K562 (cell line): ENCODE measurements around the gene TULP3. TPM values are rescaled to one million over a fixed set of nuclear protein-coding genes. Genes with fewer than 3 reads are reported as not detected.

ENCODE experiments used
- ATAC-seq: fragments of 200-7000 bp; cut with Tn5 transposase; 3 replicates; pipeline ENCODE4 v1.9.1; 2020; ENCODE audit warnings: moderate library complexity
- BruUV-seq: library from RNA; stranded (reverse); fragments of 400-500 nt; replicated peaks from 2 replicates; lab custom pipeline; 2021; lab: Mats Ljungman, UMichigan
- CTCF ChIA-PET: fragments of 300-600 bp; formaldehyde crosslinking; extraction: SDS; loops from one replicate; lab custom pipeline; 2021; ENCODE audit warnings: low intra/inter-chr PET ratio; lab: Yijun Ruan, JAX
- POLR2A ChIA-PET: fragments of 300-600, 350-650 bp; sonication (Branson Sonifier 250); formaldehyde crosslinking; extraction: SDS; loops from one replicate; lab custom pipeline; 2021; ENCODE audit warnings: antibody characterized with exemption, inconsistent platforms; lab: Yijun Ruan, JAX
- DNase-seq, 4 experiments: peaks; one replicate each; pipeline versions ENCODE4 v3.0.0 to v3.0.0-alpha.2; 2011 to 2018; ENCODE audit warnings: low spot score in 3 of 4, mixed read lengths in 3 of 4; ENCODE audit errors: extremely low read depth in 1 of 4
- FAIRE-seq: peaks from 2 replicates; lab custom pipeline; 2011; peaks lifted over from hg19 to GRCh38; lab: Jason Lieb, UNC
- H2AFZ ChIP-seq: 2 replicates; pipeline ENCODE4 v1.6.0; 2011; ENCODE audit warnings: low read depth, low read length, control low read depth, inconsistent platforms
- H3K27ac ChIP-seq: fragments of 200-600 bp; 3 replicates; pipeline ENCODE4 v1.8.0; 2011; ENCODE audit warnings: low read depth, mild to moderate bottlenecking, control low read depth, inconsistent platforms, low read length, moderate library complexity, mixed read lengths; ENCODE audit errors: extremely low read depth
- H3K27me3 ChIP-seq, 2 experiments: fragments of 300-600 bp in 1 of 2; 2 replicates in 1 of 2; 3 replicates in 1 of 2; pipeline versions ENCODE4 v1.6.0 to v1.8.0; 2011; ENCODE audit warnings: inconsistent platforms in 2 of 2, low read length in 2 of 2, mild to moderate bottlenecking in 1 of 2, mixed read lengths in 1 of 2, moderate library complexity in 1 of 2; ENCODE audit not compliant: control insufficient read depth in 2 of 2, insufficient read depth in 2 of 2
- H3K36me3 ChIP-seq: fragments of 300-600 bp; 3 replicates; pipeline ENCODE4 v1.8.0; 2011; ENCODE audit warnings: mild to moderate bottlenecking, low read length, inconsistent platforms; ENCODE audit not compliant: control insufficient read depth, insufficient read depth
- H3K4me1 ChIP-seq, 2 experiments: fragments of 200-600 bp in 1 of 2; replicated peaks in 1 of 2; 2 replicates in 1 of 2; 3 replicates in 1 of 2; pipeline versions ENCODE4 v1.5.1 to v1.8.0; 2011; ENCODE audit warnings: inconsistent platforms in 2 of 2, low read length in 2 of 2, mild to moderate bottlenecking in 1 of 2, mixed read lengths in 1 of 2, moderate library complexity in 1 of 2; ENCODE audit not compliant: control insufficient read depth in 2 of 2, insufficient read depth in 2 of 2
- H3K4me2 ChIP-seq: 2 replicates; pipeline ENCODE4 v1.6.1; 2011; ENCODE audit warnings: low read length, control low read depth, inconsistent platforms, mixed read lengths; ENCODE audit not compliant: insufficient read depth
- H3K4me3 ChIP-seq: fragments of 200-600 bp; sonication (generic), shearing (Covaris generic); 2 replicates; pipeline ENCODE4 v1.5.1; 2016; ENCODE audit warnings: control low read depth, inconsistent platforms
- H3K79me2 ChIP-seq: fragments of 200-600 bp; 3 replicates; pipeline ENCODE4 v1.8.0; 2011; ENCODE audit warnings: low read length, inconsistent platforms; ENCODE audit not compliant: control insufficient read depth, insufficient read depth
- H3K9ac ChIP-seq, 2 experiments: 2 replicates each; pipeline versions ENCODE4 v1.6.0 to v1.6.1; 2011; ENCODE audit warnings: low read depth in 2 of 2, low read length in 2 of 2, control low read depth in 1 of 2, inconsistent platforms in 1 of 2, mild to moderate bottlenecking in 1 of 2, mixed read lengths in 1 of 2; ENCODE audit not compliant: insufficient read depth in 1 of 2
- H3K9me1 ChIP-seq: one replicate; pipeline ENCODE4 v1.6.0; 2011; ENCODE audit warnings: inconsistent platforms, mild to moderate bottlenecking, low read length, moderate library complexity; ENCODE audit not compliant: control insufficient read depth, insufficient read depth
- H3K9me3 ChIP-seq: replicated peaks from 2 replicates; pipeline ENCODE4 v1.5.1; 2011; ENCODE audit warnings: low read depth, low read length, inconsistent platforms; ENCODE audit not compliant: control insufficient read depth, insufficient read depth
- H4K20me1 ChIP-seq: replicated peaks from 2 replicates; pipeline ENCODE4 v1.6.1; 2011; ENCODE audit warnings: low read length, inconsistent platforms, mixed read lengths; ENCODE audit not compliant: control insufficient read depth, insufficient read depth
- ARID1B ChIP-seq: fragments of 450-650 bp; IDR thresholded peaks from 2 replicates; pipeline ENCODE4 v1.6.1; 2016; ENCODE audit warnings: antibody characterized with exemption, mild to moderate bottlenecking, inconsistent platforms
- ATF7 ChIP-seq: fragments of 450-650 bp; IDR thresholded peaks from 2 replicates; pipeline ENCODE4 v1.7.1; 2014; ENCODE audit warnings: mild to moderate bottlenecking, moderate library complexity
- BCOR ChIP-seq: fragments of 450-650 bp; IDR thresholded peaks from 2 replicates; pipeline ENCODE4 v1.6.1; 2016
- BRF1 ChIP-seq: IDR thresholded peaks from 3 replicates; pipeline ENCODE4 v1.6.1; 2011; ENCODE audit warnings: borderline replicate concordance, mild to moderate bottlenecking; ENCODE audit not compliant: insufficient read length; ENCODE audit errors: extremely low read depth
- ETV1 ChIP-seq: fragments of 450-650 bp; conservative IDR thresholded peaks from 2 replicates; pipeline ENCODE4 v1.6.1; 2016; ENCODE audit warnings: missing genetic modification characterization, control low read depth, low read depth, missing compliant biosample characterization
- GATA2 ChIP-seq: sonication (generic); formaldehyde crosslinking; IDR thresholded peaks from 2 replicates; pipeline ENCODE4 v1.4.0; 2020; ENCODE audit warnings: mild to moderate bottlenecking, missing genetic modification reagents
- PYGO2 ChIP-seq: fragments of 450-650 bp; IDR thresholded peaks from 2 replicates; pipeline ENCODE4 v1.6.1; 2016; ENCODE audit warnings: mild to moderate bottlenecking, missing genetic modification characterization, moderate library complexity, missing compliant biosample characterization
- RBM34 ChIP-seq: fragments of 200-400 bp; formaldehyde crosslinking; IDR thresholded peaks from 2 replicates; pipeline ENCODE4 v1.6.1; 2018; ENCODE audit warnings: low read length, borderline replicate concordance; ENCODE audit not compliant: insufficient read depth
- RHOXF2B ChIP-seq: fragments of 250-450 bp; sonication (Bioruptor Pico); conservative IDR thresholded peaks from 2 replicates; pipeline ENCODE4 v1.5.1; 2021
- SAFB2 ChIP-seq: fragments of 200-400 bp; formaldehyde crosslinking; IDR thresholded peaks from 2 replicates; pipeline ENCODE4 v1.6.1; 2018; ENCODE audit warnings: borderline replicate concordance, low read length, low read depth, moderate library complexity; ENCODE audit not compliant: severe bottlenecking
- SIN3B ChIP-seq: fragments of 450-650 bp; IDR thresholded peaks from 2 replicates; pipeline ENCODE4 v1.6.1; 2017; ENCODE audit warnings: low read depth, mild to moderate bottlenecking, moderate library complexity
- SMARCE1 ChIP-seq: fragments of 450-650 bp; IDR thresholded peaks from 2 replicates; pipeline ENCODE4 v1.7.1; 2016; ENCODE audit warnings: mild to moderate bottlenecking
- SOX6 ChIP-seq: fragments of 450-650 bp; IDR thresholded peaks from 2 replicates; pipeline ENCODE4 v1.6.1; 2014; ENCODE audit warnings: mild to moderate bottlenecking
- ZC3H11A ChIP-seq: IDR thresholded peaks from 2 replicates; pipeline ENCODE4 v1.6.1; 2012; ENCODE audit warnings: low read depth, low read length, improper control_type of control experiment
- ZNF274 ChIP-seq: IDR thresholded peaks from 2 replicates; pipeline ENCODE4 v1.6.1; 2011; ENCODE audit warnings: low read depth, mild to moderate bottlenecking, low read length, moderate library complexity, borderline replicate concordance
- ZNF644 ChIP-seq: fragments of 200-800 bp; sonication (Bioruptor generic); IDR thresholded peaks from 2 replicates; pipeline ENCODE4 v1.6.1; 2016; ENCODE audit warnings: low read depth, missing genetic modification characterization, missing compliant biosample characterization
- ZNF75A ChIP-seq: fragments of 450-650 bp; formaldehyde crosslinking; IDR thresholded peaks from 2 replicates; pipeline ENCODE4 v1.4.0; 2020; ENCODE audit warnings: mild to moderate bottlenecking
- ZSCAN32 ChIP-seq: fragments of 450-650 bp; formaldehyde crosslinking; IDR thresholded peaks from 2 replicates; pipeline ENCODE4 v1.4.0; 2020; ENCODE audit warnings: mild to moderate bottlenecking, moderate library complexity
- WGBS: fragments of 100-300 bp; shearing (Covaris generic); methylation state at CpG from one replicate; pipeline ENCODE4 v1.1.6; 2016; ENCODE audit warnings: low coverage, mixed read lengths; ENCODE audit not compliant: insufficient coverage; ENCODE audit errors: missing lambda C conversion rate; 5-methylcytosine and 5-hydroxymethylcytosine counted together
- in situ Hi-C: fragments of 300-500 bp; cut with MboI; formaldehyde crosslinking; loops from 4 replicates; pipeline ENCODE4 v1.15.0; 2018; ENCODE audit warnings: inconsistent platforms, mixed read lengths
- intact Hi-C: fragments of 100-400 bp; cut with micrococcal nuclease; formaldehyde crosslinking; loops from 2 replicates; pipeline ENCODE4 v1.14.2; 2022
- polyA plus RNA-seq, 8 experiments: library from polyadenylated mRNA; depleted of rRNA in 4 of 8; stranded (reverse) in 5 of 8; unstranded in 3 of 8; fragments of >200 nt; fragmentation: Nextera tagmentation in 2 of 8; fragmentation: Illumina TruSeq in 1 of 8; extraction: Ambion mirVana in 2 of 8; extraction: Trizol in 1 of 8; gene quantifications; 2 replicates each; pipeline versions ENCODE4 v1.2.1 to v1.2.3, GENCODE V29; 2011 to 2014; ENCODE audit warnings: inconsistent platforms in 1 of 8, missing spikeins in 1 of 8
- total RNA-seq, 7 experiments: library from RNA; depleted of rRNA in 6 of 7; stranded (reverse); fragments of >200 nt in 6 of 7; fragmentation: Illumina TruSeq in 2 of 7; extraction: Trizol in 2 of 7; gene quantifications; 2 replicates each; pipeline versions ENCODE4 v1.2.1 to v1.2.3, GENCODE V29; 2011 to 2021; ENCODE audit warnings: low replicate concordance in 1 of 7
- TF ChIP-seq, protein P1 (sequence below), 2 experiments: IDR thresholded peaks in 1 of 2; conservative IDR thresholded peaks in 1 of 2; 2 replicates each; pipeline ENCODE4 v1.6.1; 2016; ENCODE audit warnings: low read depth in 2 of 2, mild to moderate bottlenecking in 1 of 2, missing compliant biosample characterization in 1 of 2, missing genetic modification characterization in 1 of 2, moderate library complexity in 1 of 2
- TF ChIP-seq, protein P2 (sequence below): fragments of 450-650 bp; conservative IDR thresholded peaks from 2 replicates; pipeline ENCODE4 v1.6.1; 2016; ENCODE audit warnings: missing genetic modification characterization, low read depth, mild to moderate bottlenecking, missing compliant biosample characterization, moderate library complexity

TULP3 gene
- total and polyA plus RNA-seq, 9 of the 15 experiments (the other 6 are each of a cell fraction or from before 2014, with no cell fraction given): 3.6 to 13.3 (median 7.3) TPM

DNA sequence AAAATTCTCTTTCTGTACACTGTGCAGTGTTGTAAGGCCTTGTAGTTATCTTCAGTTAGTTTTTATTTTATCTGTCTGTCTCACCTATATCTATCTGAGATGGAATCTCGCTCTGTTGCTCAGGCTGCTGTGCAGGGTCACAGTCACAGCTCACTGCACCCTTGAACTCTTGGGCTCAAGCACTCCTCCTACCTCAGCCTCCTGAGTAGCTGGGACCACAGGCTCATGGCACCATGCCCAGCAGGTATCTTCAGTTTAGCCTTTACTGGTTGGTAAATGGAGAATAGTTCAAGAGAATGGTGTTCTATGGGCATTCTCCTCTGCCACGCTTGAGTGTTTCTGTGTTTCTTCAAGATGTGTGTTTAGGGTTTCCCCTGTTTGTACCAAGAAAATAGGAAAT lies 13.6 kb downstream of the TULP3 start:
- Histone ChIP-seq H3K79me2 (no peaks in the 10 kb centered on the region), H3K9me1 (no peaks in the 10 kb centered on the region), H3K9me3 (no peaks in the 10 kb centered on the region), H3K27ac (no peak overlapping the region), H3K4me2 (no peak overlapping the region), H3K4me1 (peaks cover 0 to 5% of the 10 kb centered on the region in 2 experiments; a peak in 2 of 5 replicates), H2AFZ (no peak overlapping the region), H3K4me3 (no peak overlapping the region), H4K20me1 (no peaks in the 10 kb centered on the region), H3K9ac (no peak overlapping the region), H3K27me3 (no peaks in the 10 kb centered on the region), H3K36me3 (no peaks in the 10 kb centered on the region)
- ATAC-seq (no peak), DNase-seq (no peak), FAIRE-seq (no peak)
- TF ChIP-seq ZNF644 (tag) (no peak), ATF7 (no peak), PYGO2 (tag) (no peak), ZSCAN32 (no peak), SIN3B (no peak), ZC3H11A (no peak), ETV1 (tag) (no peak), SOX6 (no peak), GATA2 (CRISPR knock-in tag) (no peak), ZNF274 (no peak), ZNF75A (no peak), RHOXF2B (no peak), SMARCE1 (no peak), ARID1B (no peak), BCOR (no peak), BRF1 (no peak), SAFB2 (no peak), RBM34 (no peak)
- TF ChIP-seq, protein P1, sequence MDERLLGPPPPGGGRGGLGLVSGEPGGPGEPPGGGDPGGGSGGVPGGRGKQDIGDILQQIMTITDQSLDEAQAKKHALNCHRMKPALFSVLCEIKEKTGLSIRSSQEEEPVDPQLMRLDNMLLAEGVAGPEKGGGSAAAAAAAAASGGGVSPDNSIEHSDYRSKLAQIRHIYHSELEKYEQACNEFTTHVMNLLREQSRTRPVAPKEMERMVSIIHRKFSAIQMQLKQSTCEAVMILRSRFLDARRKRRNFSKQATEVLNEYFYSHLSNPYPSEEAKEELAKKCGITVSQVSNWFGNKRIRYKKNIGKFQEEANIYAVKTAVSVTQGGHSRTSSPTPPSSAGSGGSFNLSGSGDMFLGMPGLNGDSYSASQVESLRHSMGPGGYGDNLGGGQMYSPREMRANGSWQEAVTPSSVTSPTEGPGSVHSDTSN (CRISPR knock-in tag; IDR thresholded peaks at IDR 0.05; ENCODE audit: low read depth): no peak
- TF ChIP-seq, protein P1 (tag; conservative IDR thresholded peaks at IDR 0.05; ENCODE audit: low read depth): no peak
- TF ChIP-seq, protein P2, sequence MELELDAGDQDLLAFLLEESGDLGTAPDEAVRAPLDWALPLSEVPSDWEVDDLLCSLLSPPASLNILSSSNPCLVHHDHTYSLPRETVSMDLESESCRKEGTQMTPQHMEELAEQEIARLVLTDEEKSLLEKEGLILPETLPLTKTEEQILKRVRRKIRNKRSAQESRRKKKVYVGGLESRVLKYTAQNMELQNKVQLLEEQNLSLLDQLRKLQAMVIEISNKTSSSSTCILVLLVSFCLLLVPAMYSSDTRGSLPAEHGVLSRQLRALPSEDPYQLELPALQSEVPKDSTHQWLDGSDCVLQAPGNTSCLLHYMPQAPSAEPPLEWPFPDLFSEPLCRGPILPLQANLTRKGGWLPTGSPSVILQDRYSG (tag): no peak
- ChIA-PET CTCF (no interaction called here), POLR2A (no interaction called here)
- WGBS: 71% methylated on average over 2 of the region's 2 CpGs
- intact Hi-C loops (no loop called here), in situ Hi-C loops (no loop called here)
- BruUV-seq: no TSS peak
